ENCODE measurements around the gene NPAS3.

NPAS3 gene

DNA sequence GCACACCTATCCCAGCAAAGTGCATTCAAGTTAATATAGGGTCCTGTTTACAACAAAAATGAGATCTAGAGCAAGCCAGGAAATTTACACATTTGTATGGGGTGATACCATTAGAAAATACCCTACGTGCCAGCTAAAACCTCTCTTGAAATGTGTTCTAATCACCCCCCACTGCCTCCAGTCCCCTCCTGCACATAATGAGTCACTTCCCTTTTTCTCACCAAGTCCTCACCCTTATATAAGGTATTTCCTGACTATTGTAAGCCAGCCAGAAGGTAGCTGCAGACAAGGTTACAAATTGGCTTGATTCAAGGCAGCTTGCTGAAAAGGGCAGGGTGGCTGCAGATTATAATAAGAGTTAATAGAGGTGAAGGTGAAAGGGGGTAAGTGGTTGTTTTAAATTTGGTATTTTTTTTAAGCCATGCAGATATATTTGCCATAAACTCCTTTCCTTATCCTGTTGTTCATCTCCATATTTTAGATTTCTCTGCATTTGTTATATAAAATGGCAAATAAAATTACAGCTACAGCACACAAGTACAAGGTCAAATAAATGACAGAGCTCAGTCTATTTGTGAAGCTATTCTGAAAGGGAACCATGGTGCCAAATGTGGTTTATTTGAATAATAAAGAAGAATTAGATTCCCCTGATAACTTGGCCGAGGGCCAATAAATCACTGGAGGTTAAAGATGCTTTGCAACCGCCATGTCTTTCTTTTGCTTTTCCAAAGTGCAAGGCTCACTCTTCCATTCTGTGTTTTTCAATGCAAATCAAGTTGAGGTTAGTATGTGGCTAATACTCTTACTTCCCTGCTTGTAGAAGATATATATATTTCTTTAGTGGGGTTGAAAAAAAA lies 626.3 kb downstream of the NPAS3 start:
- DNase-seq = no peak

DNA sequence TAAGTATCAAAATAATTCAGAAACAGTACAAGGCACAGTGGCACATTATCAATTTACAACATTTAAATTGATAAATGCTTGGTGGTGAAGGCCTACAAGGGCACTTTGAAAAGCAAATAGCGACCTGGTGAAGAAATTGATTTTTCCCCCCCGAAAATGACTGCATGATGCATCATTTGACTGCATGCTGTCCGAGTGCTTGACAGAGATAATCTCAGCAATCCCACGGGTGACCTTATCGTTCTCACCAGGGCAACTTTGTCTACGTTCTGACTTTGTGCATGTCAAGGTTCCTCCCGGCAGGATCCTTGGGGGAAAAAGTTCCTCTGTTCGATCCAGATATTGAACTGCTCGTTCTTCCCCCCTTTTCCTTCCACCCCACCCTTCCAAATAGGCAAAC lies 627.4 kb downstream of the NPAS3 start:
- DNase-seq = no peak

DNA sequence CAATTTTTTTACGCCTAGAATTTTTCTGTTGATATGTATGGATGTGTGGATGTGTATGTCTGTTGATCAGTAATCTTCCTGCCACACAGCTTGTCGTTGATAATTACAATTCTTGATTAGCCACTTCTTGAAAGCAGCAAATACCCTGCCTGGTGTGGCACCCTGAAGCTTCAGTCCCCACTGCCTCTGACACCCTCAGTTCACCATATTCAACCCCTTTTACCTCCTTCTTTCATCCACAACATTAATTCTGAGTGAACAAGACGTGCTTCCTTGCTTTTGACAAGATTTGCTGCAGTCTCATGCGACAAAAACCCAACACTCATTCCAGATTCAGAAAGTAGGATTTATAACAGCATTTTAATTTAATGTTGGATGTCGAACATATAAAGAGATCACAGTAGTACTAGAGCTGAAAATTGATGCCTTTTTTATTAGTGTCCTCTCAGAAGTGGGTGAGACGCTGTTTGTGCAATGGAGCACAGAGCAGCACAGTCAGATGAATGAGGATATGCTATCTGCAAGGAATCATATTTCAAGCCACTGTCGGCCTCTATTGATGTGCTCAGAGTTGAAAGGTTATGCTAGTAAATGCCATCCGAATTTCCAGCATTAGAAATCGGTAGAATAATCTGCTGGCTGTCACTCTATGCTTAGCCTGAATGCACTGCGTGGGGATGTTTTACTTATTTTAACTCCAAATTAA lies 628.5 kb downstream of the NPAS3 start:
- DNase-seq = no peak

DNA sequence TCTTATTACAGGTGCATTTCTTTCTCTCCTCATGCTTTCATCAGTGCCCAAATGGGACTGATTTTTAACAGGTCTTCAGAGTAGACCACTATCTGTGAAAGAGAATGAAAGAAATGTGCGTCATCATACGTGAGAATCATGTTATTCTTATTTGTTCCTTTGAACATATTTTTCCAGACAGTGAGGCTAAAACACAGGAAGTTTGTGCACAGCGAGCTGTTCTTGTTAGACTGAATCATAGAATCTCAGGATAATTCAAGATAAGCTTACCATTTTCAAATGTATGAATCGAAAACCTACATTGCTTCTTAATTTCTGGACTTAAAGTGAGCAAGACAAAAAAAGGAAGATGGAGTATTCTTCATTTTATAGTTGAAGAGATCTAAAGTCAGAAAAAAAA lies 629.1 kb downstream of the NPAS3 start:
- DNase-seq = no peak

DNA sequence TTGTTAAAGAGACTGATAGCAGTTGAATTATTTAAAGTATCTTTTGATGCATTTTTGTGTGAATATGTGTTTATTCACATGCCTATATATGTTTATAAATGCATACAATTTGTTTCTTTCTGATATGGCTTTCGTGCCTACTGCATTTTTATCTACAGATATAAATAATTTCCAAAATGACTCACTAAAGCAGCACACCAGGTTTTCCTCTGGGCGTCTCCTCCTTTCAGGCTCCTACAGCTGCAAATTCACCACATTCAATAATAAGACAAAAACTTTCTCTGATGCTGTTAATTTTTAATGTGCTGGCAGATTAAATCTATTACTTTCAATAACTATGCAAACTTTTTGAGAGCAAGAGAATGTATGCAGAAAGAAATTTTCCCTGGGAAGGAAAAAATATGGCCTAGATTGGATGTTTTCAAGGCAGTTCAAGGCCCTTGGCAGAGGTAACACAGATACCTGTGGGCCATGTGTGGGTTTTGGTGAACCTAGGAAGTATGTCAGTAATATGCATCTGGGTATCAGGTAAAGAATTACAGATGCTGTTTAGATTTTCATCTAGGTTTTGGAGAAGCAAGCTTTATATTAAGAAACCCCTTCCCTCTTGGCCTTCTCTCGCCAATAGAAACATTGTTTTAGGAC lies 630.4 kb downstream of the NPAS3 start:
- no peak for DNase-seq

DNA sequence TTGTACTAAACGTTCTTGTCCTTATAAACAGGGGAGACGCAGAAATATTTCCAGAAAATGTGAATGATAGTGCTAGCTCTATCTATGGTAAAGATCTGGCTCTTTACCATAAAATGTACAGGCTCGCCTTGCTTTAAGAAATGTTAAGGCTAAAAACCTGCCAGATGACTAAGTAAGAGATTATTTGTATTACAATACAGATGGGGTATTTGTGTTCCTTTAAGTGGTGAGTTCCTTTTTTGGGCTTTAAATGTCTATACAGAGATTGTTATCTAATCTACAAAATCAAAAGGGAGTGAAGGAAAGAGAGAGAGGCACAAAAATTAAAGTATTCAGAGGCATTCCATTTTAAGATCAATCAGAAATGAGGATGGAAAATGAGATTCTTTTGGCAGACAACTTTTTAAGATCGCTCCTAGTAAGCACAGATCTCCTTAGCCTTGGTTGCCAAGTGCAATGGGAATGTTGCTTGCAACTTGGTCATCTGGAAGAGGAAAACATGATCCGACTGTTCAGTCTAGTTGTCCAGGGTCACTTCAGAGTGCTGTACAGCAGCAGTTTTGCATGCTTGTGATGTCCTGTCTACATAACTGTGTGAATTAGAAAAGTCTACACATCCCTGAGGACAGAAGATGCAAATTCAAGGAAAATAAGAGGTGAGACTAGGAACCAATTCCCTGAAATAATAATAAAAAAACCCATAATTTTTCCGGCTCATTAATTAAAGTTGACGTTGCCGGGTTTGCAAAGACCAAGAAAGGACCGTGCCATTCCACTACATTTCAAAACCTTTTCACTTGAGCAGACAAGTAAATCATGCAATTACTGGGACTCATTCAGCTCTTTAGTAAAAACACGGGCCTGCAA lies 631.4 kb downstream of the NPAS3 start:
- no peak for DNase-seq

DNA sequence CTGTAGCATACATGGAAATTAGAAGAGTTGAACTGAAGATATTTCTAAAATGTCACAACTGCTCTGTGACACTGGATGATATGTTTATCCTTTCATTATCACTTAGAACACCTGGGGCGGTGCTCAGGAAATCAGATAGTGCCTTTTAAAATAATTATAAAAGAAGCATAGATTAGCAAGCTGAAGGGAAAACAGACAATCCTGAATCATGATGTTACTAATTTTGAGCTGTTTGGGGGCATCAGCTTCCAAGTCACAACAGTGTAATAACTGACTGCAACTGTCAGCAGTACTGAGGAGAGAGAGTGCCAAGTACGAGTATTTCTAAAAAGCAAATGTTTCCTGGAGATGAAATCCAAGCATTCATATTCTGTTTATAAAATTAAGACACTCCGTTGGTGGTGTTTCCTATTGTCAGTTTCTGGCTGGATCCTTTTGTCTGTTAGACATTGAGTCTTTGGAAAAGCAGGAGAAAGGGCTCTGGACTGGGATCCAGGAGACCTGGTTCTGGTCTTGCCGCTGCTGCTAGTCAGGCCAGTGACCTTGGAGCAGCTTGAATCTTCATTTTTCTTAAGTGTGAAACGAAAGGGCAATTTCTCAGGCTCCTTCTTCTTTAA lies 632.1 kb downstream of the NPAS3 start:
- no peak for DNase-seq

DNA sequence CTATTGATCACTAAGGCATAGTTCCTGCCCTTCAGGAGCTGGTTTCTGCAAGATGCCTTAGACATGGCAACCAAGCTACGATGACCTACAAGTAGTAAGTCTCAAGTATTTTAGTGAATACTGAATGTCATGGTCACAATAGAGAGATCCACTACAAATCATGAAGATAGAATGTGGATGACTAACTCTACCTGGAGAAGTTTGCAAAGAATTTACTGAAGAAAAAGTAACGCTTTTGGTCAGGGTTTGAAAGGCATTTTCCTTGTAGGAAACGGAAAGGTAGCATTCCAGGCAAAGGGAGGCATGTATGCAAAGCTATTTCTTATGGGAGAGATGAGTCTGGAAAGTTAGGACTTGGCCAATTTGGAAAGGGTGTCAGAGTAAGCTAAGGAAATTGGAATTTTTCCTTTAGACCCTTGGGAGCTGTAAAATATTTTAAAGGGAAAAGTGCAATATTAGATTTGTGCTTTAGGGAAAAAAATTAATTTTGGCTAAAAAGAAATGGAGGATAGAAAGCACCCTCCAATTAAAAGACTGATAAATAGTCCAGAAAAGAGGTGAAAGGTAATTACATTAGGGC lies 634.7 kb downstream of the NPAS3 start:
- no peak for DNase-seq

DNA sequence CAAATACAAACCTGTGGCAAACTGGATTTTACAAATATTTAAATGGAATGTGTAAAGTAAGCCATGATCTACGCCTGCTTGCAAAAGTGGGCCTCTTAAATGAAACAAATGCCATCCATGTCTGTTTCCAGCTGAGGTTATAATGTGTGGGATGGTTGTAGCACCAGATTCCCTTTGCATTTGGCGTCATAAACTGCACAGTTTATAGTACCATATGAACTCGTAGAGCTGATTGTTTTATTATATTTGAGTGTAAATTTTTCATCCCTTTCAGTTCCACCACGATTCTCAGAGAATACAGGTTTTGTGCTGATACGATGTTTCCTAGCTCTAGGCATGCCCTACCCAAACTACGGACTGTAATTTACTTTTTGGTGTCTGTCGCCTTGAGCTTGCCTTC lies 637.3 kb downstream of the NPAS3 start:
- no peak for DNase-seq

DNA sequence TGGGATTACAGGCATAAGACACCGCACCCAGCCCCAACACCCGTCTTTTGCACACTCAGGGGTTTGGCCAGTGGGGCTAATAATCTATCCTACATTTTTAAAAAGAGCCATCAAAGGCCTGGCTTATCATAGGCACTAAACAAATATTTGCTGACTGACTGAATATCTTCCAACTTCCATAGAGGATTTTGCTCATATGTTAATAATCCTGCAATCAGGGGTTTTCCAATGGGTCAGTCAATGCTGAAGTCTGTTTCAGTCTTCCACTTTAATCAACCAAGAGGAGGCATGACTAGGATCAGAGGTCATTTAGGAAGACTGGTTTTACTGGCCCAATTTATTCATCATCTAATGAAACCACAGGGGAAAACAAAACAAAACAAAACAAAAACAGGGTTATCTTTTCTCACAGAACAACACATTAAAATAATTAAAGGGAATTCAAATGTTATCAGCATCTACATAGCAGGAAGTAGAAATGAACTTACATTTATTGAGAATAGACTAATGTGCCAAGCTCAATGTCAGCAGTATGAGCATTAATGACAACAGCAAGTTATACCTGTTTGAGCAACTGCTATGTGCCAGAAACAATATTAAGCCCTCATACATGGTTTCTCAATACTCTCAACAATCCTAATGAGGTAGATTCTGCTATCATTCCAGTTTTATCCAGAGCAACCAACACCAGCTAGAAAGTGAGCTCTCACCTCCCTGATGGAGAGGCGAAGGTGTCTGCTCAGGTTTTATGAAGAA lies 640.0 kb downstream of the NPAS3 start:
- DNase-seq = no peak

DNA sequence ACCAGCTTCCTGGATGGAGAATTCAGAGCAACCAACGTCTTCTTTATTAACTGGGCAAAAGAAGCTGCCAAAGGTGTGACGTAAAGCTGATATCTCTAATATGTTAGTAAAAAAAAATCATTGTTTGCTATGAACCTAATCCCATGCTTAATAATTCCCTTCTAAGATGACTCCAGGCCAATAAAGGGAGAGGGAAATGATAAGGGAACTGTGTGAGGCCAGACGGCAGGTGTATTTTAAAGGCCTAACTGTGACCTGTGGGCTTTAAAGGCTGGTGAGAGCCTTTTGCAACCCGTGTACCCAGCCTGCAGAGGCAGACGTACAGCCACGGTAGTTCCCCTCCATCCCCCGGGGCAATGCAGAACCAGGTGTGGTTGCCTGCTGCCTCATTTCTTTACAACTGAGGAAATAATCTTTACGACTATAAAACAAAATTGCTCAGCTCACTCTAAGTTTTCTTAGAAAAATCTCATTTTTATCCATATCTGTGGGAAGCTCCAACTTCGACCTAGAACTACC lies 641.6 kb downstream of the NPAS3 start:
- no peak for DNase-seq

DNA sequence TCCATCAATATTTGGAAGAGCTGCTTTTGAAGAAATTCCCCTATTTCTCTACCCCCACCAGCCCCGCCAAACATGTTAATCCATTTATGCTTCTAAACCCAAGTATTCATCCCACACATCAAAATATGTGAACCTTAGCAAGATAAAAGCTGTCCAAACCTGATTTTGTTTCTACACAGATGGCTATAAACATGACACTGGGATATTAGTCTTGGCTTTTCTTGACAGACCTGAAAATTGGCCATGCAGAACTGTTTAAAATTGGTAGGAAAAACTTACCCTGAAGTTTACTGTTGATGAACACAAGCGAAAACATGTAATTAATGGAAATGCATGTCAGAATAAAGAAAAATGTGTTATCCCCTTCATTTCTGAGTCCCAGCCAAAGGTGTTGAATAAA lies 642.2 kb downstream of the NPAS3 start:
- DNase-seq = no peak

DNA sequence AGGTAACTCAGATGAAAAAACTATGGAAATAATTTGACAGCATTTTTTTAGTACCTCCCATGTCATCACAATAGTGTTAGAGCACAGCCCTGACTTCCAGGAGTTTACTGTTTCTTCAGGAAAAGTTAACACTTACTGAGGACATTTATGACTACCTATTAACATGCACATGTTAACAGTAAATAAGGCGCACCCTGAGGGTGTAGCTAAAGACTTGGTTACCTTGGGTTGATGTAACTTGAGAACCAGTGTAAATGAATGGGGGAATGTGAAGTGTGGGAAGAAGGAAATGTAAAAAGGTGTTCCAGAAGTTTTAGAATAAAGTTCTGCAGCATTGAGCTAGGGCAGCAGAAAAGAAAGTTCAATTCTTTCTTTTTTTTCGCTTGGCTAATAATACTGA lies 646.0 kb downstream of the NPAS3 start:
- DNase-seq = no peak

DNA sequence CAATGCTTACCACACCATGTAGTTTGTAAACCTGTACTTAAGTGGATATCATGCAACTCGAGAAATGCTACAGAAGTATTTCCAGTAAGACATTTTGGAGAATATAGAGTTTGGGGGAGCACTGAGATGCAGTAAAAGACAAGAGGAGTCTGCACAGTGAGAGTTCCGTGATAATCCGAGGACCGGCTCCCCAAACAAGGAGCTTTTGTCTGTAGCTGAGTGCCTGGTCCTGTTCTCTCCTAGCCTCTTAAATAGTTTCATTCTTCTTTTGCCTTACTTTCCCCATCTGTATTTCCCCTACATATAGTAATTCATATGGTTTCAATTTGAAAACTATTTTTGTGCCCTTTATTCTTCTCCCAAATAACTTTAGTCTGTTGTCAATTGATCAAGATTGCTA lies 648.1 kb downstream of the NPAS3 start:
- no peak for DNase-seq

DNA sequence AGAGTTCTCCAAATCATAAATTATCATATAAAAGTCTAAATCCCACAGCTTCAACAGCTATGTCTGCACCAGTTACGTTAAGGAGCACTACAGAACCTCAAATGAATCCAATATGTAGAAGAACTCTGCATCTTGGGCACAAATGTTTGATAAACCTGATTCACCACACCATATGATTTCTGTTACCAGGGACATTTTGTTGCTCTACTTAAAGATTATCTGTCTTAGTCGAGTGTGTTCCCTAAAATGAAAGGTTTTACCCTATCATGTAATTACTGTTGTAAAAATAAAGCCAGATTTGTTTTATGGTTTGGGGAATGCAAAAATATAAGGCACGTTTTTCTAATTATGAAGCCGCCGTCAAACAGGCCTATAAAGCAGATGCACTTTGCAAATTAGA lies 649.1 kb downstream of the NPAS3 start:
- no peak for DNase-seq

DNA sequence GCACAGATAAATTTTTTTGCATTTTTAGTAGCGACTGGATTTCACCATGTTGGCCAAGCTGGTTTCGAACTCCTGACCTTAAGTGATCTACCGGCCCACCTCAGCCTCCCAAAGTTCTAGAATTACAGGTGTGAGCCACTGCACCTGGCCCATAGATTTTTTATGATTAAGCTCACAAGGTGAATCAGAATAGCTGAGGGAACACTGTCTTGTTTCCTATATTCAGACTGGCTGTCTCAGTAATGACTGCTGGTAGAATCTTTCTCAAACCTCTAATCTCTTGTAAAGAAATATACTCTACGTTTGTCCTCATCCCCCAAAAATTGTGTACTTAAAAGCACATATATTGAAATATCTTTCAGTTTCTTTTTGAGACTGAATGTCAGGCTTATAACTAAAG lies 650.1 kb downstream of the NPAS3 start:
- DNase-seq = no peak

DNA sequence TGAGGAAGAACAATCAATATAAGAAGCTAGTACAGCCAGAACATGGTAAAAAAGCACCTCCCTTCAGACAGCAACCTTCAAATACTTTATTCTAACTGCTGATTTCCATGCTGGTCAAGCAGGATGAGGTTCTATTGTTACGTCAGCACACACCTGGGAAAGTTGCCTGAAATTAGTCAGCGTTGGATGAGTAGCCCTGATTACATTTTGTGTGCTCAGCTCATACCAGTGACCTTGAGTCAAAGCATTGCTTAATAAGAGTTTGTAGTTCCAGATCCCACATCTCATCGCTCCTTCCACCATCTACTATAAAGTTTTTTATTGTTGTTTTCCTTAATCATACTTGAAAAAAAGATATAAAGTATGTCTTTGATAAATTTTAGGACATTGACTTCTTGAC lies 650.7 kb downstream of the NPAS3 start:
- DNase-seq = no peak

DNA sequence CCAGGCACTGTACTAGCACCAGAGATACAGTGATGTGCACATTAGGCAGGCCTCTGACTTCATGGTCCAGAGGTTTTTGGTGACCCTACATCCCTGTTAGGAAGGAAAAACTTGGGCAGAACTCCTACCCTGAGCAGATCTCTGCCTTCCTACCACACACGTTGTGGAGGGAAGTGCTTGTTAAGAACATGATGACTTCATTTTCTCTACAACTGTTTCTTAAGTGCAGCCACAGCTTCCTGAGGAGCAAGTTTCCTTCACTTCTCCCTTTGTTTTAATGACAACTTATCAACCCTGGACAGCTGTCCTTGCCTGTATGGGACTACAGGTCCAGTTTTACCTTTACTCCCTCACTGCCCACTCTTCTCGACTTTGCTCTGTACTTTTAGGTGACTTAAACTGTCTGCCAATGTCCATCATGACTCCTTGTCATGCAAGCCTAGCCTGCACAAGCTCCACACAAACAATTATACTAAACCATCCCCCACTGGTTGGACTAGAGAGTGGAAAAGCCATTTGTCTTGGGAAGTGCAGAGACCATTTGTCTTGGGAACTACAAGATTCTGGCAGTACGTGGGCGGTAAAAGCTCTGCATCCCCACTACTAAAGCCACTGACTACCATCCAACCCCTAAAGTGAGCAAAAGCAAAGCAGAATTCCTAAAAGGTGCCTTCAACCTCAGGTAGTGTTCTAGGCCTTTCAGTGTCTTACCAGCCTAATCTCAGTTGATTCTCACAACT lies 652.4 kb downstream of the NPAS3 start:
- no peak for DNase-seq

DNA sequence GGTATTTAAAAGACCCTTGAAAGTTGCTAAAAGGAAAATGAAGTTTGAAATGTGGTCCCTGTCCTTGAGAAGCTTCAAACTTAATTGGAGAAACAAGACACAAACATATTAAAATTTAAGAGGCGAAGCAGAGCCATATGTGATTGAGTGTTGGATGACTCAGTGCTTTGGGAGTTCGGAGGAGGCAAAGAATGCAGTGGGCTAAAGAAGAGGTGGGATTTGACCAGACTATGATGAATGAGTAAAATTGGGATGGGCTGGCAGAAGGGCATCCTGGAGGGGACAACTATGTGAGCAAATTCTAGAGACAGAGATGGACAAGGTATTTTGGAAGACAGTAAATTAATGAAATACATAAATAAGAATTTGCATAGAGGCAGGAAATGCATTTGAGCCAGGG lies 653.6 kb downstream of the NPAS3 start:
- DNase-seq = no peak
